ENCODE data around the gene MAP3K7.

- TF ChIP-seq CTCF (IDR thresholded peaks at IDR 0.05) (no peak), POLR2A (IDR thresholded peaks at IDR 0.05) (no peak)
Observed at GRCh38 chr6:90492369-90492768, 94.5 kb downstream of the MAP3K7 start.
